DMS 273 (cell line): ENCODE measurements around the gene TPI1.
A peak's percentile ranks its signal among the peaks of the same experiment; 100 is the strongest.
"Not testable (repeated sequence)": the region's sequence is repeated elsewhere in the genome, so short reads cannot be mapped to it uniquely, and the experiment has no call there.

Experiments used
- DNase-seq: peaks from one replicate; lab custom pipeline; 2025; ENCODE audit not compliant: unreplicated experiment; lab: John Stamatoyannopoulos, UW

Gene TPI1

DNA sequence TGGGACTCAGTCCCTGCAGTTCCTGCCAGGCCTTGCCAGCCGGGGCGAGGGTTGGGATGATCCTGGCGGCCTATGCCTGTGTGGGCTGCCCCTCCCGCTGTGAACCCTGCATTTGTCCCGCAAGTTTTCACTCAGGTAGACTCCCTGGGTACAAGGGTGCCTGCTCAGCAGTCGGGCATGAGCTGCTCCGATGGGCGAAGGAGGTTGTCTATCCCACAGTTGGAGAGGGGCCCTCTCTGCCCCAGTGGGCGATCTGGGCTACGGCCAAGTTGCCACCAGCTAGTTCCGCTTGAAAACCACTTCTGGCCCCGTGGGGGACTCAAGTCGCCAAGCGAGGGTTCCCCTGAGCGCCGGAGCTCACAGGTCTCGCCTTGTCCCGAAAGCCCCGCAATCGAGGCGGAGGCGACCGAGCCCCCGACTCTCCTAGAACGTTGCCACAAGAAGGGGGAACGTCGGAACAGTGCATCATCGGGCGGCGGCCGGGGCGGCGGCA lies 365 bp upstream of the TPI1 start:
- peak; percentile 69 for DNase-seq

DNA sequence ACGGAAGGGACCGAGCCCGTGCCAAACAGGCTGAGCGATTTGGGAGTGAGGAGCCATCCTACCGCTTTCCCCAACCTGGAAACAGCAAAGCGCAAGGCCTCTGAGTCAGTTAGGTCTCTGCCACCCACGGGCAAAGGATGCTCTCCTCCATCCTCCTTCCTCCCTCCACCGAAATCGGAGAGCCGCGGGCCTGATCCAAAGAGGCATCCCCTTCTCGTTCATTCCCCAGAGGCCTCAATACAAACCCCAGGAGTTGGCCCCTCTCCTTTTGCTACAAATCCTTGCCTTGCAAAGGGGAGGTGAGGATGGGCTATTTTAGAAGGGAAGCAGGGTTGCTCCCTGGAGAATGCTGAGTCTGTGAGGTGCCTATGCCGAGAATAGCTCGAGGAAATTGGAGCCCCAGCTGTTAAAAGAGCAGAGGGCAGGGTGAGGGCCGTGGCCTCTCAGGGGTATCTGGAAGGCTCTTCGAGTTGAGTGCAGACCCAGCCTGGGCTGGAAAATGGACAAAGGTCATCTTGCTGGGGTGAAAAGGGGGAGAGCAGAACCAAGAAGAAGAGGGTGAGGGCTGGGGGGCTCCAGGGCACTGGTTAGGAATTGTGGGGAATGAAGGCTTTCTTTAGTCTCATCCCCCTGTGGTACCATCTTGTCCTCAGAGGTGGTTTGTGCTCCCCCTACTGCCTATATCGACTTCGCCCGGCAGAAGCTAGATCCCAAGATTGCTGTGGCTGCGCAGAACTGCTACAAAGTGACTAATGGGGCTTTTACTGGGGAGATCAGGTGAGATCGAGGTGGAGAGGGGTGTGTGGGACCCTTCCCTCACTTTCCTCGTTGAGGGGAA lies 1.1 kb downstream of the TPI1 start:
- peak; percentile 44 for DNase-seq

DNA sequence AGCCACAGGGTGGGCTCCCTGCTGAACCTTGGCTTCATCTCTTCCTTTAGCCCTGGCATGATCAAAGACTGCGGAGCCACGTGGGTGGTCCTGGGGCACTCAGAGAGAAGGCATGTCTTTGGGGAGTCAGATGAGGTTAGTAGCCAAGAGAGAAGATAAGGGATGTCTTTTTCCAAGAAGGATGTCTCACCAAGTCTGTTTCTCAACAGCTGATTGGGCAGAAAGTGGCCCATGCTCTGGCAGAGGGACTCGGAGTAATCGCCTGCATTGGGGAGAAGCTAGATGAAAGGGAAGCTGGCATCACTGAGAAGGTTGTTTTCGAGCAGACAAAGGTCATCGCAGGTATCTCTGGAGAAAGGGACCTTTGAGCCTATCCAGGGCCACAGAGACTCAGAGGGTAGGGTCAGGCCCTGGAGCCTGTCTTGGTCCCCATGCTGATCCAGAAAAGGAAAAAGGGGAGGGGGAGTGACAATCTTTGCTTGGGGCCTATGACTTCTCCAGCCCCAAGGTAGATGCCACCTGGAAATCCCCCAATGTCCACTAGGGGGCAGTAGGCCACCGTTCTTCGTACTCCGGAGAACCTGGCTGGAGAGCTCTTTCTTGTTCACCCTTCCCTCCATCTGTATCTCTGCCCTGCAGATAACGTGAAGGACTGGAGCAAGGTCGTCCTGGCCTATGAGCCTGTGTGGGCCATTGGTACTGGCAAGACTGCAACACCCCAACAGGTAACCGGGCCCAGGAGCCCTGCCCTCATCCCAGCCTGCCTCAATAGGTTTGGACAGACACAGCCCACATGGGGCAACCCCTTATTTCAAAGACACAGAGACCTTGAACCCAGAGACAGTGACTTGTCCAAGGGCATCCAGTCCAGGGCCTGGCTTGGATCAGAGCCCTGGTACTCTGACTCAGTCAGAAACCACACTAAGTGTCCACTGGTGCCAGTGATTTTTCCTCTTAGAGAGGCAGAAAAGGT lies 2.0 kb downstream of the TPI1 start:
- DNase-seq, result peak; percentile 87

DNA sequence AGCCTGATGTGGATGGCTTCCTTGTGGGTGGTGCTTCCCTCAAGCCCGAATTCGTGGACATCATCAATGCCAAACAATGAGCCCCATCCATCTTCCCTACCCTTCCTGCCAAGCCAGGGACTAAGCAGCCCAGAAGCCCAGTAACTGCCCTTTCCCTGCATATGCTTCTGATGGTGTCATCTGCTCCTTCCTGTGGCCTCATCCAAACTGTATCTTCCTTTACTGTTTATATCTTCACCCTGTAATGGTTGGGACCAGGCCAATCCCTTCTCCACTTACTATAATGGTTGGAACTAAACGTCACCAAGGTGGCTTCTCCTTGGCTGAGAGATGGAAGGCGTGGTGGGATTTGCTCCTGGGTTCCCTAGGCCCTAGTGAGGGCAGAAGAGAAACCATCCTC lies 3.0 kb downstream of the TPI1 start:
- not testable (repeated sequence) for DNase-seq

DNA sequence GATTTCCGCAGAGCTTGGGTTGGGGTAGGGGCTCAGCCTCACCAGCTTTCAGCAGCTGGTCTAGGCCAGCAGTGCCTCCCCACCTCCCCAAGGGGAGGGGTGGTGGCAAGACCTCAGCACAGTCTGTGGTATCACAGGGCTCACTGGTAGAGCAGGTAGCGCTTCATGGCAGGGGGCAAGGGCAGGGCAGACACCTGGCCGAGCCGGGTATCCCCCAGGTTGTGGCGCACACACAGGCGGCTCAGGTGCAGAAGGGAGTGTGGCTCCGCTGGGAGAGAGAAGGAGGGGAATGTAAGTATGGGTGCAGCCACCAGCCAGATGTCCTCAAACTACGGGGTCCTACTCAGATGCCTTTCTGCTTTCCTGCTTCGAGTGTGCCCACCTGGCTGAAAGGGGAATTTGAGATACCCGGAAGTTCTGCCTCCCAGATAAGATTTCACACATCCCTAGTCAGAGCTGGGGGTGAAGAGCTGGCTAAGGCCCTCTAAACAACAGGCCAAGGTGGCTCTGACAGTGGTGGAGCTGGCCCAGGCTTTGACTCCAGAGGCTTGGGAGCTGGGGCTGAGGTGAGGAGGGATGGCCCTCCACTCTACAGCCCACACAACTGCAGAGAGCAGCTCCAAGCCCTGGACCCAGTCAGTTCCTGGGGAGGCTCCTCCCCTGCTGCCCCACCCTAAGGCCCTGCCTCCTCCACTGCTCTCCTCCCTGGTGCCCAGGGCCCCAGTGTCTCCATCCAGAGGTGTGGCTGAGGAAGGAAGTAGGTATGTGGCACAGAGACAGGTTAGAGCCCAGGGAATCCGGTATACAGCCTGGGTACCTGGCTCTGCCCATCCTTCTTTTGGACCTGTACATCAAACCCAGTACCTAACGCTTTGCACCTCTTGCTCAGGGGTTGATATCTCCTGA lies 4.0 kb downstream of the TPI1 start:
- peak; percentile 61 for DNase-seq

DNA sequence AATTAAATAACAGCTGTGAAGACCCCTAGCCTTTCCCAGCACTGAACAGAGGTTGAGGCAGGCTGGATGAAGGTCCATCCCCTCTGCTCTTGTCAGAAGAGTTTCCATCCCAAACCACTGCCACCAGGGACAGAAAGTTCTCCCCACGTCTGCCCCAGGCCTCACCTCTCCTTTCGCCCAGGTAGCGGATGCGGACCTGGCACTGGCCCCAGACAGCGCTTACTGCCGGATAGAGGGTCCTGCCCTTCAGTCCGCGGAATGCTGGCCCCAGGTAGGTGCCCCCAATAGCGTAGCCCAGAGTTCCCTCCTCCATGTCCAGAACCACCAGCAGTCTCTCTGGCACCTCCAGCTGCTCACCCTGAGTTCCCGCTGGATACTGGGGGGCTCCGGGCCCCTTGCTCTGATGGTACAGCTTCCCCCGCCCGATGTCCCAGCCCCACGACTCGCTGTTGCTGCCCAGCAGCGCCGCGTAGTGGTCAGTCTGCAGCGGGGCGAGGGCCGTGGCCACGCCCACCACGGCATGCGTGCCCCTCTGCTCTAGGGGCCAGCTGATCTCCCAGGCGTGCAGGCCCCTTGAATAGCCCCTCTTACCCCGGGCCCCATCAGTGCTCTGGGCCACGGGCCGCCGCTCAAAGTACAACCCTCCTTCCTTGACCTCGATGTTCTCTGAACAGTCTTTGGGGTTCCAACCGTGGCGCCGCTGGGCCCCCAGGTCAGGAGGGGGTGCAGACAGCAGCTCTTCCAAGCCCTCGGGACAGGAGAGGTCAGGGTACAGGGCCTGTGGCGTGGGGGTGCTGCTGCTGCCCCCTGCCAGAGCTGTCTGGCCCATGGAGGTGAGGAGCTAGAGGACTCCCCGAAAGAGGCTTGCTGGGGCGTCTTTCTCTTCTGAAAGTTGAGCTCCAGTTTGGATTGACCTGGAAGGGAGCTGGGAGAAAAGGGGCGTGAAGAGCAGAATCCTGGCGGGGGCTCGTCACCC lies 5.0 kb downstream of the TPI1 start:
- DNase-seq, result peak; percentile 89

DNA sequence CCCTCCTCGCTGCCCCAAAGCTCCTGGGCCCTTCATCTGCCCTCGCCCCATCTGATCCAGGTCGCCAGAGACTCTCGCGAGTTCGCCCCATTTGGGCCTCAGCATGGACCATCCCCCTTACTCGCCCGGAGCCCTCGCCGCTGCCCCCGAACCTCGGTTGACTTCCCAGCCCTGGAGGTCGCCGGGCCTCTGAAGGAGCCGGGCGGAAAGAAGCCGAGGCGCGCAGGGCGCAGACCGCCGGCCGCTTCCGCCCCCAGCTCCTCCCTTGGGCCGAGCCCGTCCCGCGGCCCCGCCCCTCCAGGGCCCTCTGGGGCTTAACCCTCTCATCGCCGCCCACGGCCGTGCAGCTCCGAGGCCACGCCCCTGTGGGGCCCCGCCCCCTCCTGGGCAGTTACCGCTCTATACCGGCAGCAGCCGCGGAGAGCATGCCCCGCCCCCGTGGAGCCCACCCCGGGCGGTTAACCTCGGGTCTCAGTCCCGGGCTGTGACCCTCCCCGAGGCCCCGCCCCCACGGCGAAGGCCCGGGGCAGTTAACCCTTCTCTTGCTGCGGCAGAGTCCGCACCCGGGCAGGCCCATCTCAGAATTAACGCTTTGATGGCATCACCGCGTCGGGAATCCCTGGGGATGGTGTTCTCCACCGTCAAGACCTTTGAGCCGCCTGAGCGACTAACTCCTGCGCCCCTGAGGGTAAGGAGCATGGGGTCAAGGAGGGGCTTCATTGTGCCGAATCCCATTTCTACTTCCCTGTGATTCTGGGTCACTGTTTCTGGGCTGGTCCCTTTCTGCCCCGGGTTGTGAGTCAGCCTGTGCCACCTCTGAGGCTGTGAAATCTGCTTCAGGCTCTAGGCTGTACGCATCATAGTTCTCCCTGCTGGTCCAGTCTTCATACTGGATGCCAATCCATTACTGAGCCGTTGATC lies 6.0 kb downstream of the TPI1 start, which contains the start of gene SPSB2:
SPSB2 (minus strand) TSS at position 210 of the 921 bp plus-strand sequence. CDS start 402 bp downstream, outside the sequence.
- peak; percentile 97 for DNase-seq

DNA sequence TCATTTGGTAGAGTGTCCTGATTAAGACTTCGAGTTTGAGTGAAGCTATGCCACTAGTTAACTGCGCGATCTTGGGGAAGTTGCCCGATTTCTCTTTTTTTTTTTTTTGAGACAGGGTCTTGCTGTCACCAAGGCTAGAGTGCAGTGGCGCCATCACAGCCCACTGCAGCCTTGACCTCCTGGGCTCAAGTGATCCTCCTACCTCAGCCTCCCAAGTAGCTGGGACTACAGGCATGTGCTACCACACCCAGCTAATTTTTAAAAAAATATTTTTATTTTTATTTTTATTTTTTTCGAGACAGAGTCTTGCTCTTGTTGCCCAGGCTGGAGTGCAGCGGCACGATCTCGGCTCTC lies 6.7 kb downstream of the TPI1 start:
- not testable (repeated sequence) for DNase-seq

DNA sequence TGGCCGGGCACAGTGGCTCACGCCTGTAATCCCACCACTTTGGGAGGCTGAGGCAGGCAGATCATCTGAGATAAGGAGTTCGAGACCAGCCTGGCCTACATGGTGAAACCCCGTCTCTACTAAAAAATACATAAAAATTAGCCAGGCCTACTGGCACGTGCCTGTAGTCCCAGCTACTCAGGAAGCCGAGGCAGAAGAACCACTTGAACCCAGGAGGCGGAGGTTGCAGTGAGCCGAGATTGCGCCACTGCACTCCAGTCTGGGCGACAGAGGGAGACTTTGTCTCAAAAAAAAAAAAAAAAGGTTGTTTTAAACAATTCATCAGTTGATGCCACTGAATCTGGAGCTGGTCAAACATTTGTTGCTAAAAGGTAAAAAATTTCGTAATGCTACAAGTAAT lies 12.5 kb downstream of the TPI1 start:
- DNase-seq, result not testable (repeated sequence)

DNA sequence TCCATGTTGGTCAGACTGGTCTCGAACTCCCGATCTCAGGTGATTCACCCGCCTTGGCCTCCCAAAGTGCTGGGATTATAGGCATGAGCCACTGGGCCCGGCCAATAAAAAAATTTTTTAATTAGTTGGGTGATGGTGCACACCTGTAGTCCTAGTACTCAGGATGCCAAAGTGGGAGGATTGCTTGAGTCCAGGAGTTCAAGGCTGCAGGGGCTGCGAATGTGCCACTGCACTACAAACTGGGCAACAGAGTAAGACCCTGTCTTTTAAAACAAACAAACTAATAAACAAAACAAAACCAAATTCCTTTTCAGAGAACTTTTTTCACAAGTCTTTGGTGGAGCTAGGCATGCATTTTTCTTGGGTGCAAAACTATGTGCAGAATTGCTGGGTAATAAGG lies 15.9 kb downstream of the TPI1 start:
- DNase-seq, result no peak

DNA sequence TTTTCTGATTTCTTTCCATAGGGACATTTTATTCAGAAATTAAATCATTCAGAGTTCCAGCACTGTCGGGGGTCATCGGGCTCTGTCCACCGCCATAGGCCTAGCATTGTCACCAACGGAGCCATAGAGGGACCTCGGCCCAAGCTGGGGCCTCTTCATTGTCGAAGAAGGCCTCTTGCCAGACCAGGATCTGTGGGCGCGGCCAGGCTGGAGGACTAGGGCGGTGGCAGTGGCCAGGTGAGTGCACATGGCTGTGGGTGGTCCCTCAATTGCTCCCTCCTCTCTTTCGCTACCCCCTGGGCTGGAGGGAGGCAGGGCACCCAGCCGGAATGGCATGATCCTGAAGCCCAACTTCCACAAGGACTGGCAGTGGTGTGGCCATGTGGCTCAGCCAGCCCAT lies 16.4 kb downstream of the TPI1 start:
- DNase-seq, result no peak

DNA sequence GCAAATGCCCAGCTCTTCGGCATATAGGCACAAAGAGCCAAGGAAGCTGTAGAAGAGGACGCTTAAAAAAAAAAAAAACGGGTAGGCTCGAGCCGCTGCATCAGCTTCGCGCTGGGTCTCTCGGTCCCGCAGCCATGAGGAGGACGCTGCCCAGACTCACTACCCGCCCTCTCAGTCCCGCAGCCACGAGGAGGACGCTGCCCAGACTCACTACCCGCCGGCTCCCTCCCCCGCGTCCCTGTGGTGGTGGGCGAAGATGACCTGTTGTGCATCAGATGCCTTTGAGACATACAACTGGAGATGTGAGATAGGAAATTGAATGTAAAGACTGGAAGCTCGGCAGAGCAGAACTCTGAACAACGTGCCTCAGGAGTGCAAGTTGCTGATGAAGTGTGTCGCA lies 17.2 kb downstream of the TPI1 start:
- DNase-seq, result no peak

DNA sequence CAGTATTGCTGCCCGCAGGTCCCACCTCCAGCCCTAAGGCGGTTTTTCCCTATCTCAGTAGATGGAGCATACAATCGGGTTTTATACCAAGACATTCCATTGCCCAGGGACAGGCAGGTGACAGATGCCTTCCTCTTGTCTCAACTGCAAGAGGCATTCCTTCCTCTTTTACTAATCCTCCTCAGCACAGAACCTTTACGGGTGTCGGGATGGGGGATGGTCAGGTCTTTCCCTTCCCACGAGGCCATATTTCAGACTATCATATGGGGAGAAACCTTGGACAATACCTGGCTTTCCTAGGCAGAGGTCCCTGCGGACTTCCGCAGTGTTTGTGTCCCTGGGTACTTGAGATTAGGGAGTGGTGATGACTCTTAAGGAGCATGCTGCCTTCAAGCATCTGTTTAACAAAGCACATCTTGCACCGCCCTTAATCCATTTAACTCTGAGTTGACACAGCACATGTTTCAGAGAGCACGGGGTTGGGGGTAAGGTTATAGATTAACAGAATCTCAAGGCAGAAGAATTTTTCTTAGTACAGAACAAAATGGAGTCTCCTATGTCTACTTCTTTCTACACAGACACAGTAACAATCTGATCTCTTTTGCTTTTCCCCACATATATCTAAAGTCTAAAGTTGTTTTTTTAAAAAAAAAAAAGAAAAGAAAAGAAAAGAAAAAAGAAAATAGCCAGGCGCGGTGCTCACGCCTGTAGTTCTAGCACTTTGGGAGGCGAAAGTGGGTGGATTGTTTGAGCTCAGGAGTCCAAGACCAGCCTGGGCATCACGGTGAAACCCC lies 19.1 kb downstream of the TPI1 start:
- DNase-seq, result not testable (repeated sequence)

DNA sequence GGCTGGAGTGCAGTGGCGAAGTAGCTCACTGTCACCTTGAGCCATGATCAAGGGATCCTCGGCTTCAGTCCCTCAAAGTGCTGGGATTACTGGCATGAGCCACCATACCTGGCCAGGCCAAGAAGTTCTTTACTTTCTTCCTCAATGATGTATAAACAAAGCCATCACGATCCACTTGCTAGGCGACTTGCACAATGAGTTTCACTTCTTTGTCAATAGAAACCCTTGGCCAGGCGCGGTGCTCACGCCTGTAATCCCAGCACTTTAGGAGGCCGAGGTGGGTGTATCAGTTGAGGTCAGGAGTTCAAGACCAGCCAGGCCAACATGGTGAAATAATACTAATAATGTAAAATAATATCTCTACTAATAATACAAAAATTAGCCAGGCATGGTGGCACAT lies 20.1 kb downstream of the TPI1 start:
- DNase-seq, result no peak

DNA sequence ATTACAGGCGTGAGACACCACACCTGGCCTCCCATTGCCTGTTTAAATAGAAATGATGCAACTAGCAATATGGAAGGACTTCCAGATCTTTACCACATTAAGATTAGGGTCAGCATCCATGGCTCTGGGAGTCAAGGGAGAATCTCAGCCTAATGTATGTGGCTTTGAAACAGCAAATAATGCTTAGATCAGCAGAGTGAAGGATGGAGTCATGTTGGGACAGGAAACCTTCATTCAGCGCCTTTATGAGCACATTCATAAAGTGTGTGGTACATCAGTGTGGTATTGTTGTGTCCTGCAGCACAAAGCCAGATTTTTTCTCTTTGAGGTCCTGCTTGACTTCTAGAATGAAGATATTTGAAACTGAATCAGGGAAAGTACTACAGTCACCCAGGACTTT lies 21.0 kb downstream of the TPI1 start:
- DNase-seq, result no peak

DNA sequence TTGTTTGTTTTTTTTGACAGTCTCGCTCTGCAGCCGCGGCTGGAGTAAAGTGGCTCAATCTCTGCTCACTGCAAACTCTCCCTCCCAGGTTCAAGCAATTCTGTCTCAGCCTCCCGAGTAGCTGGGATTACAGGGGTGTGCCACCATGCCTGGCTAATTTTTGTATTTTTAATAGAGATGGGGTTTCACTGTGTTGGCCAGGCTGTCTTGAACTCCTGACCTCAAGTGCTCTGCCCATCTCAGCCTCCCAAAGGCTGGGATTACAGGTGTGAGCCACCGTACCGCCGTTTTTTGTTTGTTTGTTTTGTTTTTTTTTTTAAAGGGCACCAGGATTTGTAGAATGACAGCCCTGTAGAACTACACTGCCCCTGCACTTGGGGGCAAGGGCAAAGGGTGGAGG lies 21.5 kb downstream of the TPI1 start:
- not testable (repeated sequence) for DNase-seq

DNA sequence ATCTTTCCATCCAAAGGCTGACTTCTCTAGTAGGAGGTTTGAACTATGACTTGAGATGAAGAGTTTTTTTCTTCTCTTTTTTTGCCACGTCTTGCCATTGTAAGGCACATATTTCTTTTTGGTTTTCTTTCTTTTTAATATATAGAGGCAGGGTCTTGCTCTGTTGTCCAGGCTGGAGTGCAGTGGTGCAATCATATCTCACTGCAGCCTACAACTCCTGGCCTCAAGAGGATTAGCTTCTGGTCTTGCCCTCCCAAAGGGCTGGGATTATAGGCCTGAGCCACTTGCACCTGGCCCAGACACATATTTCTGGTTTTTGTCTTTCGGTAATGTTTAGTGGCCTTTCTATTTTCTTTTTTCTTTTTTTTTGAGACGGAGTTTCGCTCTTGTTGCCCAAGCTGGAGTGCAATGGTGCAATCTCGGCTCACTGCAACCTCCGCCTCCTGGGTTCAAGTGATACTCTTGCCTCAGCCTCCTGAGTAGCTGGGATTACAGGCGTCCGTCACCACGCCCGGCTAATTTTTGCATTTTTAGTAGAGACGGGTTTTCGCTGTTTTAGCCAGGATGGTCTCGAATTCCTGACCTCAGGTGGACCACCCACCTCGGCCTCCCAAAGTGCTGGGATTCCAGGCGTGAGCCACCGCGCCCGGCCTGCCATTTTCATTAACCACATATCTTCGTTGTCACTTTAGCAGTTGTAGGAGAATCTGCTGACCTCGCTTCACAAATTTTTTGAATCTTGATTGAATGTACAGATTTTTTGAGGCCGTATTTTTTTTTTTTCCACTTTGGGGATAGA lies 22.6 kb downstream of the TPI1 start:
- DNase-seq, result not testable (repeated sequence)
